Central memory CD4-positive, alpha-beta T cell (primary cell): ENCODE measurements around the gene GHRH.

Source experiments
- DNase-seq: peaks from one replicate; pipeline ENCODE4 v3.0.0; 2022
- total RNA-seq, 3 experiments: gene quantifications; one replicate each; lab custom pipeline; 2026; lab: John Stamatoyannopoulos, UW

Gene GHRH, protein sequence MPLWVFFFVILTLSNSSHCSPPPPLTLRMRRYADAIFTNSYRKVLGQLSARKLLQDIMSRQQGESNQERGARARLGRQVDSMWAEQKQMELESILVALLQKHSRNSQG
- total RNA-seq: 0 reads per million in 3 experiments

DNA sequence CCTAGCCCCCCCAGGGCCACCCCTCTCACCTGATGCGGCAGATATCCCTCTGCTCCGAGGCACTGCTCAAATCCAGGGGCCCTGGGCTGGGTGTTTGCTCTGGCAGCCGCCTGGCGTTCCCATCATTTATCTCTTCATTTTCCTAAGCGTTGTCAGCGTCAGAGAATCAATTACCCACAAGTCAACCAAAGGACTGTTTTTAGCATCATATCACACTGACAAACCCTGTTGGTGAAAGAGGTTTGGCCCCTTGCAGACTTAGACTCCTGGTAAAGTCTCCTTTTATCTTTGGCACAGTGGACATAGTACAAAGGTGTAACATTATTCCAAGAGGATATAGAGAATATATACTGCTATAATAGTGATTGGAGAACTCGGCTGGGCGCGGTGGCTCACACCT lies at the start of gene GHRH:
Gene GHRH (minus strand): TSS at position 101 of the 400 bp plus-strand sequence. CDS start 4,925 bp downstream, outside the sequence.
- DNase-seq: no peak

DNA sequence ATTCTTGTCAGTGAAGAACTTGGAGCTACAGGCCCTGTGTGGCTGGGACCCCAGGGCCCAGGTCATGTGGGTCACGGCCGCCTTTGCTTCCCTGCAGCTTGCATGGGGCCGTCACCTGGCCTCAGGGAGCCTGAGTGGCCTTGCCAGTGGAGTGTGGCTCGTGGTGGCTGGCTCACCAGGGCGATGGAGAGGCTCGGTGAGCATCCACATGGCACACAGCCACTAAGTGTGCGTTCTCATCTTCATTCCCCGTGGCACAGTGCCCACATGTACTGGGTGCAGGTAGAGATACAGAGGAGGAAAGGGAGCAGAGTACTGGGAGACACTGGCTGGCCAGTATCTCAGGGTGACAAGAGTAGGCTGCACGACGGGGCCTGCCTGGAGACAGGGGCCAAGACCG lies 49.3 kb upstream of the GHRH start:
- no peak for DNase-seq

DNA sequence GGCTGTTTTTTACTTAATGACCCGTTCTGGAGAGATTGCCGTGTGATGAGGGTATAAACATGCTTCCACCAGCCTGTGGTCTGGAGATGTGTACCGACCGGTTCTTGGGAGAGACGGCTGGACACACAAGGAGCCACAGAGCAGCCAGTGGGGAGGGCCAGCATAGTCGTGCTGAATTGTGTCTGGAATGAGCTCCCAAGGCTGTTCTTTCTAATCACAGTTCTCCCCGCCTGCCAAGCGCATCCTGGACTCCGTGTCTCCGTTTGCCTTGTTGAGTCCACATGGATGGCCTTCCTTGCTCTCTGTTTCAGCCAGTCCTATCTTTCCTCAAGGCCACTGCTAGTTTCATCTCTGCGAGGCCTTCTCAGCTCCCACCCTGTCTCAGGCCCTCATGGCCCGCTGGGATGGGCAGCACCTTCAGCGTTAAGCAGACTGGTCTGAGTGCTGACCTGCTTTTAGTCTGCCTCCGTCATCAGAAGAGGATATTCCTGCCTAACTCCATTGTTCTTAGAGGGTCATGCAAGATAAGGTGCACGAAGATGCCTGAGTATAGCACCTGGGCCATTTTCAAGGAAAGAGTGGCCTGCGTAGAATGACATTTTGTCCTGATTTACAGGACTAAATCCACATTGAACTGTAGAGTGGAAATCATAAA lies 48.4 kb upstream of the GHRH start:
- no peak for DNase-seq

DNA sequence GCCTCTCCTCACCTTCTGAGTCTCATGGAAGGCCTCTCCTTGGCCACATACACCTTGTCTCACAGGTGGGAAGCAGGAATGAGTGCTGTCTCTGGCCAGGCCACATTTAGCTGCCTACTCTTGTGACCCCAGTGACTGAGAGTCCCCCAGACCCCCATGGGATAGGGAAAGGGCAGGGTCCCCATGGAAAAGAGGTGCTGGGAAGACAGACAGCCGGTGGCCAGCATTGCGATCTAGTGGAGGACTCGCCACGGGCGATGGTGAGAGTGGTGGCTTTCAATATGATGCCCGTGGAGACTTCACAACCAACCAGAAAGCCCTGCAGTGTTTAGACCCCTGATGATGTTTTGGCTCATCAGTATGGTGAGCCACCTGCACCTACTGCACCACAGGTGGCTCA lies 47.7 kb upstream of the GHRH start:
- no peak for DNase-seq

DNA sequence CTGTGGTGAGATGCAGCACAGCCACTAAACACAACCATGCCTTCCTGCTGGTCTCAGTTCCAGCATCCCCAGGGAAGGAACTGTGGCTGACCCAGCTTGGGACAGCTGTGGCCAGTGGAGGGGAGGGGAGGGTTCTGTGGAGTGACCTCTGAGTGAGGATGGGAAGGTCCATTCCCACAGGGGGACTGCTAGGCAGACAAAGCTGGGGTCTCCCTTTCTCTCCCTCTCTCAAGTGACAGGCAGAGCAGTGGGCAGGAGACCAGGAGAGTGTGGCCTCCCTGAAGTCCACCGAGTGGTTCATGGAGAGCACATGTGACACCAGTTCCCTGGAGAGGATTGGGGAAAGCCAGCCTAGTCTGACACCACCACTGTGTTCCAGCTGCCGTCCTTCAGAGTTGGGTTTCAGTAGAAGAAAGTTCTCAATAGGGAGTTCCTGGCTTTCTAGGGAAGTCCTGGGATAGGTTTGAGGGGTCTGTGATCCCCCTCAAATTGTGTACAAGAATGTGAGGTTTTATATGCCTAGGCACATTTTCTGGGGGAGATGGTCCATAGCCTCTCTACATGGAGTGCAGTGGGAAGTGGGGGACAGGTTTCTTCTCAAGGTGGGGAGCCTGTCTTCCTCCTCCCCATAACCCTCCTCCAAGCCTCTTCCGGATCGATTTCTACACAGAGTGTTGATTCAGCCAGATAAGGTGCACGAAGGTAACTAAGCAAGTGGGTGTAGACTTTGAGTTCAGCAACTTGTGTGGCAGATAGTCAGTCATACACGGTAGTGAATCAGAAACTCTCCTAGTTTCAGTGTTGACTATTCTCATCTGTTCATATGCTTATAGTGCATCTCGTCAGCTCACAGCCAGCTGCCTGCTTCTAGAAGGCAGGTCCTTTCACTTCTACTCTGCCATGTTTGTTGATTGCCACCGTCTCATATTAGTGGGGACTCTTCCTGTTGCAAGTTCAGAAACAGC lies 46.8 kb upstream of the GHRH start:
- no peak for DNase-seq

DNA sequence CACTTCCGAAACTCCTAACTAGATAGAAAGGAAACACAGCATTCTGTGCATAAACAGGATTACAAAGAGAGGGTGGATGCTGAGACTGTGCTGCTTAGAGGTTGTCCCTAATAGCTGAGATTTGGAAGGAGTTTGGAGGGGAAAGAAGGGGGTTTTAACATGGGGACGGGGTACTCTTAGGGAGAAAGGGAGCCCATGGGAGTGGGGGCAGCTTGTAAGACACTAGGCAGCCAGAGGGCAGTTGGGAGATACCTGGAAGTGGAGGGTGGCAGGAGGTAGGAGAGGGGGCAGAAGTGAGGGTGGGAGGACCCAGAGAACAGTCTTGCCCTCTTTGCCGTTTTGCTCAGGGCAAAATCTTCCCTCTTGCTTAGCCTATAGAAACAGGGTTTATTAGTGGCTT lies 44.2 kb upstream of the GHRH start:
- no peak for DNase-seq

DNA sequence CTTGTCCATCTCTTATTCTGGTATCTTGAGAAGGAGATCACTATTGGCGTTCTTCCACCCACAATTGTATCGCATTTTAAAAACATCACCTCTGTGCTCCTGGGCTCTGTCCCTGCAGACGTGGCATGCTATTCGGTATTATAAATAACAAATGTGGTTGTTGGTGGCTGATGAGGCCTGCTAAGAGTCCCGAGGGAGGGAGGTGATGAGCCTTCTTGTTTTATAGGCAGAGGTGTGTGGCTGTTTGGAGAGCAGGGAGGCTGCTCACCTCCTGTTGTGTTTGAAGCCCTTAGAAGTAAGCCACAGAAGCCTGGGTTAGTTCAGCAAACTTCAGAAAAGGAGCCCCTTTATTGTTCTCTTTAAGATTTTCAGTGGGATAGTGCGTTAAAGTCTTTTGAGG lies 43.5 kb upstream of the GHRH start:
- no peak for DNase-seq

DNA sequence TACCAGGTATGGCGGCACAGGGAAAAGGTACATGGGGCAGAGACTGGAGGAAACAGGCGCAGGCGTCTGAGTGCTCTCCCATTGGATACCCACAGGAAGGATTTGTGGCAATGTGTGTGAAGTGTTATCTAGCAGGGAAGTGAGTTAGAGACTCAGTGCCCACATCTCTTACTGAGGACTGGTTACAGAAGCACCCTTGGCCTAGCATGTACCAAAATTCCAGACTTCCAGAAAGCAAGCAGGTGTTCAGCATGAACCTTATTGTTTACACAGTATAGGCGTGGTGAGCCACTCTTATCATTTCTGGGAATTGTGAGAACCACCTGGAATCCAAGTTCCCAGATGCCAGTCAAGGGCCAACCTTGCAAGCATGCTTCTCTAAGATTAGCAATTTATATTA lies 42.0 kb upstream of the GHRH start:
- DNase-seq: no peak

DNA sequence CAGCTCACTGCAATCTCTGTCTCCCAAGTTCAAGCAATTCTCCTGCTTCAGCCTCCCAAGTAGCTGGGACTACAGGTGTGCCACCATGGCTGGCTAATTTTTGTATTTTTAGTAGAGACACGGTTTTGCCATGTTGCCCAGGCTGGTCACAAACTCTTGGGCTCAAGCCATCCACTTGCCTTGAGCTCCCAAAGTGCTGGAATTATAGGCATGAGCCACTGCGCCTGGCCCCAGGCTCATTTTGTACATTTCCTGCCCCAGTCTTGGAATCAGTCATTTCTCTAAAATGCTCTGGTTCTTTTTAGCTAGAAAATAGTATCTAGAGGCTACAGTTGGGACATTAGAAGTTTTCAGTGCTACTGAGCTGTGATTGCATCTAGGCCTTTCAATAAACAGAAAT lies 41.4 kb upstream of the GHRH start:
- DNase-seq: no peak

DNA sequence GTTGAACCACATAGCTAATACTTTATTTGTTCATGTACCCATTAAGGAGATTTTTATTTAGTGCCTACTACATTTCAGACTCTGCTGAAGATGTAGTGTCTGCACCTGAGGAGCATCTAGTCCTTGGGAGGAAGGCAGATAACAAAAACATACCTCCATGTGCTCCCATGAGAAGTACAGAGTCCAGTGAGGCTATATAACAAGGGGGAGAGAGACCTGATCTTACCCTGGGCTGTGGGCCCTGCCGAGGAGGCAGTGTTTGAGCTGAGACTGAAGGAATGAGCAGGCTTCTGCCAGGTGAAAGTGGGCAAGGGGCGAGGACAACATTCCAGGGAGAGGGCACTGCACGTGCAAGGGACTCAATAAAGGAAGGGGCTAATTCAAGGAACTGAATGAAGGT lies 39.9 kb upstream of the GHRH start:
- DNase-seq: no peak

DNA sequence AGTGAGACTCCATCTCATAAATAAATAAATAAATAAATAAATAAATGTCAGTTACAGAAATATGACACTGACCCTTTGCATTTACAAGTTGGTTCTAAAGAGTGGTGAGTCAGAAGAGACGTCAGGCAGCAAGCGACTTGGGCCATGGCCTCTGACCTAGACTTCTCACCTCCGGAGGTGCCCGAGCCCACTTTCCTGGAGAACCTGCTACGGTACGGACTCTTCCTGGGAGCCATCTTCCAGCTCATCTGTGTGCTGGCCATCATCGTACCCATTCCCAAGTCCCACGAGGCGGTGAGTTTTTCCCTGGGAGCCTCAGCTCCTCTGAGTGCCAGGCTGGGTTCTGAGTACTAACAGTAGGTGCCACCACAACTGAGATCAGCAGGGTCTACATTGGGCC lies 39.5 kb upstream of the GHRH start:
- no peak for DNase-seq

DNA sequence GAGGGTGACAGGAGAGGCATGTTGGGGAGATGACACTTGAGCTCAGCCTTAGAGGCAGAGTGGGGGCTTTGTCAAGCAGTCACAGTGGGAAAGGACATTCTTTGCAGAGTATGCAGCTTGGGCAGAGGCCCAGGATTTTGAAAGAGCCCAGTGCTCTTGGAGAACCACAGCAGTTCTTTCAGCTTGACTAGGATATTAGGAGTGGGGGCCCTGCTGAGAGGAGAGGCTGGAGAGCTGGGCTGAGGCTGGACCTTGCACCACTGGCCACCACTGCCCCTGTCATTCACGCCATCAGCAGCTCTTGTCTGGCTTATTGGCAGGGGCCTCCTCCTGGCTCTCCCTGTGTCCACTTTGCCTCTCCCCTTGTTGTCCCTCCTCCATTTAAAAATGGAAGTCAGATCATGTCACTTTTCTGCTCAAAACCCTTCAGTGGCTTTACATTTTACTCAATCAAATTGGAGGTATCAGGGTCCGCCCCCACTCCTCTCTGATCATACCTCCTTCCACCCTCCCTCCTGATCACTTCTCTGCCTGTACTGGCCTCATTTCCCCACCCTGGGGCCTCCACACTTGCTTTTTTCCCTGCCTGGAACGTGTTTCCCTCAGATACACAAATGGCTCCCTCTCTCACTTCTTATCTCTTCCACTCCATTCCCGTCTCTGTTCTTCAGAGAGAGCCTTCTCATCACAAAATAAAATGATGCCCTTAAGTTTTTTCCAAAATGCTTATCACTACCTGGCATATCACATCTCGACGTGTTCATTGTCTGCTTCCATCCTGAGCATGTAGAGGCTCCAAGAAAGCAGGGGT lies 38.3 kb upstream of the GHRH start:
- DNase-seq: no peak

DNA sequence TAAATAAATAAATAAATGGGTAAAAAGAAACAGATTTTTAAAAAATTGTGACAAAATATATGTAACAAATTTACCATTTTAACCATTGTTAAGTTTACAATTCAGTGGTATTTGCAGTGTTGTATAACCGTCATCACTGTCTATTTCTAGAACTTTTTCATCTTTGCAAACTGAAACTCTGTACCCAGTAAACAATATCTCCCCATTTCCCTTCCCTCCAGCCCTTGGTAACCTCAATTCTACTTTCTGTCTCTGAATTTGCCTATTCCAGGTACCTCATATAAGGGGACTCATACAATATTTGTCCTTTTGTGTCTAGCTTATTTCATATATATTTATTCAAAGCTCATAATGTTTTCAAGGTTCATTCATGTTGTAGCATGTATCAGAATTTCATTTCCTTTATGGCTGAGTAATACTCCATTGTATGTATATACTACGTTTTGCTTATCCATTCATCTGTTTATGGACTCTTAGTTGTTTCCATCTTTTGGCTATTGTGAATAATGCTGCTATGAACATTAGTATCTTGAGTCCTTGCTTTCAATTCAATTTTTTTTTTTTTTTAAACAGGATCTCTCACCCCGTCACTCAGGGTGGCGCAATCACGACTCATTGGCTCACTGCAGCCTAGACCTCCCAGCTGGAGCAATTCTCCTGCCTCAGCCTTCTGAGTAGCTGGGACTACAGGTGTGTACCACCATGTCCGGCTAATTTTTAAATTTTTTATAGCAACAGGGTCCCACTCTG lies 36.8 kb upstream of the GHRH start:
- DNase-seq: no peak

DNA sequence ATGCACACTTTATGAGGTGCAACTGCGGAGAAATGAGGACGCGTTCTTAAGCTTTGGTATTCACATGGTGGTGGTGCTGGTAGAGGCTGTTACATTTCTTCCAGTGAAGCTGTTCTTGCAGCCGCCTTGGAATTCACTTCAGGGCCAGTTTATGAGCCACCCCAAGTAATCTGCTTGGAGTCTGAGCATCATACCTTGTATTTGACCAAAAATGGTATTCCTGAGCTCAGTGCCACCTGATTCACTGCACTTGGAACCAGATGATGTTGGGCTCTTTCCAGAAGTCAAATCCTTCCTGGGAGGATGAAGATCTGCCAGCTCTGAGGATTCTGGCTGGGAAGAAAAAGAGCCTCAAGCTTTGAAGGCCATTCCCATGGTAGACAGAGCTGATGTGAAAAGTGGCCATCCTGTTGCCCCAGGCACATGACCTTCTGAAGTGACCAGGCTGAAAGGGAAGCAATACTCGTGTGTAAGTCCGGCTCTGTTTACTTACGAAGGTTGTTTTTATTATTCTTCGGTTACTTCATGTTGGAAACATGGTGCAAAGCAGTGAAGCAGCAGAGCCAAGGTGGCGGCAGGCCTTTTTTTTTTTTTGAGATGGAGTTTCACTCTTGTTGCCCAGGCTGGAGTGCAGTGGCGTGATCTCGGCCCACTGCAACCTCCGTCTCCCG lies 35.6 kb upstream of the GHRH start:
- DNase-seq: no peak

DNA sequence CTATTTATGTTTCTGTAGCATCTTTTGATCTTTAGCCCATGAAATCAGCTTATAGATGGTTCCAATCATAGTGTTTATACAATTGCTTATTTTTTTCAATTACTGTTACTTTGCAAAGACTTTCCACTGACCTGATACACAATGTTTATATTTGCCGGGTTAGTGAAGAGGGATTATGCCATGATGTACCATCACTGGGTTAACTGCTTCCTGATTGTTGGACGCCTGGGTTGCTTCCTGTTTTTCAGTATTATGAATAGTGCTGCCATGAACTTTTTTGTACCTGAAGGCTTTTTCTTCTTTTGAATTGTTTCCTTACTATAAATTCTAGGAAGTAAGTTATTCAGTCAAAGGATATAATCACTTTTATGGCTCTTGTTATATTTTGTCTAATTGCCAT lies 34.8 kb upstream of the GHRH start:
- DNase-seq: no peak

DNA sequence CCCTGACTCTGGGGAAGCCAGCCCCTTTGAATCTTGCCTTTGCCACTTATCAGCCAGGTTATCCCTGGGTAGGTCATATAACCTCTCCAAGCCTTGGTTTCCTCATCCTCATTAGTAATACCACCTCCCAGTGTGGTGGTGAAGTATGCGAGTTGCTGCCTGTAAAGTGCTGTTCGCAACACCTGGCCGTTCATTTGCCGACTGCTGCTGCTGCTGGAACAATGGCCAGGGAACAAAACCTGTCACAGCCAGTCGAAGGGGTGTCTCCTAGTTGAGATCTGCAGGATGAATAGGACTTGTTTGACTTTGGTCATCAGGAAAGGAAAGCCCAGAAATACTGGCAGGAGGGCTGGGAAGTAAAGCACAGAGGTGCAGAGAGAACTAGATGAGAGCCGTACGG lies 34.0 kb upstream of the GHRH start:
- no peak for DNase-seq

DNA sequence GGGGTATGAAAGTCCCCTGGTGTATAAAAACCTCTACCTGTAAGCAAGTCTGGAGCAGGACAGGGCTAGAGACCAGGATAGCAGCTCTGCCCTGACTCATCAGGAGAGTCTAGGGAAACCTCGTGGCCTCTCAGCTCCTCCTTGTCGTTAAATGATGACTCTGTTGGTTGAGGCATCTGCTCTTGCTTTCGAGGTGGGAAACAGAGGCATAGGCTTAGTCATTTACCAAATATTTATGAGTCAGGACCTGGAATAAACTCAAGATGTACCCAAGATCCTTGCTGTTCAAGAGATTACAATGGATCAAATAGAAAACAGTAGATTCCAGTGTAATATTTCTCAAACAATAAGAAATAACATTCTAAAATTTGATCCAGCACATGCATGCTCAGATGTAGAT lies 33.4 kb upstream of the GHRH start:
- DNase-seq: no peak

DNA sequence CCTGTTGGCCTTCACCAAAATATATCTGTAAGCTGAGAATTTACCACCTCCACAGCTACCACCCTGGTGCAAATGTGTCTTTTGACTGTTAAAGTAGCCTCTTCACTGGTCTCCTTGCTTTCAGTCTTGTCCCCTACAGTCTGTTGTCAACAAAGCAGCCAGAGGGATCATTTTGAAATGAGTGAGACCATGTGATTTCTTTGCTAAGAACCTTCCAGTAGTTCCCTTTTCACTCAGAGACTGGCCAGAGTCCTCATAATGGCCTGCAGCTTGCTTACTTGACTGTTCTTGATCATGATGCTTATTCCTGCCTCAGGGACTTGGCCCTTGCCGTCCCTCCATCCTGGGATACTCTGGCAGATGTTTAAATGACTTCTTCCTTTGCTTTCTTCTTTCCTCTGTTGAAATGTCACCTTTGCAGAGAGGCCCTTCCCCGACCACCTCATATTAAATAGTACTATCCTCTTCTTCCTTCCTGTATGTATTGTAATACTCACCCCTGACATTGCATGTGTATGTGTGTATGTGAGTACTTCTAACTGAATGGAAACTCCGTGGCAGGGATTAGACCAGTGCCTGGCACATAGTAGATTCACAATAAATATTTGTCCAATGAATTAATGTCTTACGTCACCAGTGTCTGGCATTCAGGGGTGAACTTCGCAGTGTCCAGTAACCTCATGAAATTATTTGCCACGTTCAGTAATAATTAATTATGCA lies 32.8 kb upstream of the GHRH start:
- DNase-seq: no peak

DNA sequence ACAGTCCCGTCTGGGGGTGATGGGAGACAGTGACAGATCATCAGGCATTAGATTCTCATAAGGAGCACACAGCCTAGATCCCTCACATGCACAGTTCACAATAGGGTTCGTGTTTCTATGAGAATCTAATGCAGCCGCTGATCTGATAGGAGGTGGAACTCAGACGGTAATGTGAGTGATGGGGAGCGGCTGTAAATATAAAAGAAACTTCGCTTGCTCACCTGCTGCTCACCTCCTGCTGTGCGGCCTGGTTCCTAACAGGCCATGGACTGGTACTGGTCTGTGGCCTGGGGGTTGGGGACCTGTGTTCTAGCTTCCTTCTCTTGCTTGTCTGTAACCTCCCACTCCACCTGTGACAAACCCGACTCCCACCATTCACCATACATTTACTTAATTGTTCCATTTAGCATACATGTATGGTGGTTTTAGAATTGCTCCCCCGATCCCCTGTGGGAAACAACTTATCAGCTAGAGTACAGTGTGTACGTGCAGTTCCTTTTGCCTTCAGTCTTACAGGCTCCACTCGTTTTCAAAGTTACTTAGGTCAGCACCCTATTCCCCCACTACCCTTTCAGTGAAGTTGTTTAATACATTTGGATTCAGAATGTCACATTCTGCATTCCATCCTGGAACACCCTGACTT lies 31.8 kb upstream of the GHRH start:
- DNase-seq: no peak

DNA sequence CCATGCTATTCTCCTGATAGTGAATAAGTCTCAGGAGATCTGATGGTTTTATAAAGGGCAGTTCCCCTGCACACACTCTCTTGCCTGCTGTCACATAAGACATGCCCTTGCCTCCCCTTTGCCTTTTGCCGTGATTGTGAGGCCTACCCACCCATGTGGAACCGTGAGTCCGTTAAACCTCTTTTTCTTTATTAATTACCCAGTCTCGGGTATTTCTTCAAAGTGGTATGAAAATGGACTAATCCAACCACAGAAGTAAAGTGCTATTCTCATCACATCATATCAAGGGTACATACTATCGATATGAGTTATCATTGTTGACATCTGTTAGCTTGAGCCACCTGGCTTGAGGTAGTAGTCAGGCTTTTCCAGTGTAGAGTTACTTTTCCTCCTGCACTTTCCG lies 30.1 kb upstream of the GHRH start:
- no peak for DNase-seq
